Measurements from ENCODE around the gene SH3BP5L. TPM values are rescaled to one million over a fixed set of nuclear protein-coding genes. Genes with fewer than 3 reads are reported as not detected.

SH3BP5L gene
- 18.5 and 21.1 TPM in 2 replicates for total RNA-seq

GRCh38 chr1:248825909-248826760, at the start of gene SH3BP5L:
TSS of gene SH3BP5L (minus strand) at chr1:248825915. CDS start at chr1:248824935, 980 bp downstream.

GRCh38 chr1:248858891-248859889, 33.5 kb upstream of the SH3BP5L start, which contains the start of gene ZNF692:
TSS of gene ZNF692 (minus strand) at chr1:248859085. CDS start at chr1:248858309, 776 bp downstream.

GRCh38 chr1:248837781-248838356, 12.2 kb upstream of the SH3BP5L start, which contains the start of gene ZNF672:
TSS of gene ZNF672 (plus strand) at chr1:248838224. CDS start at chr1:248847275, 9,051 bp downstream.

Other genes starting within 250 kb of the SH3BP5L start
- gene OR2T10, start 228.2 kb downstream of the SH3BP5L start, total RNA-seq: not detected in 2 replicates
- gene OR2T11, start 190.8 kb downstream of the SH3BP5L start, total RNA-seq: not detected in 2 replicates
- not detected in 2 replicates for gene OR2T35, start 180.6 kb downstream of the SH3BP5L start, total RNA-seq
- not detected in 2 replicates for gene OR2T27, start 170.4 kb downstream of the SH3BP5L start, total RNA-seq
- not detected in 2 replicates for gene OR14I1, start 123.1 kb downstream of the SH3BP5L start, total RNA-seq
- gene LYPD8, start 70.2 kb downstream of the SH3BP5L start, total RNA-seq: not detected in 2 replicates
- gene ZNF672, start 12.3 kb upstream of the SH3BP5L start, total RNA-seq: 11.8 and 13.5 TPM in 2 replicates
- 6.6 and 11.9 TPM in 2 replicates for gene ZNF692, start 33.2 kb upstream of the SH3BP5L start, total RNA-seq
- 1.8 and 2.9 TPM in 2 replicates for gene PGBD2, start 80.3 kb upstream of the SH3BP5L start, total RNA-seq

All from myometrial cell (primary cell).